Stimulated activated CD4-positive, alpha-beta T cell treated with anti-CD3 and anti-CD28 coated beads, TNF-alpha, amount 100 ng/mL, for 1 hour (primary cell): ENCODE data around the gene MANBA.
"Not testable (repeated sequence)": the region's sequence is repeated elsewhere in the genome, so short reads cannot be mapped to it uniquely, and the experiment has no call there.

Source experiments
- DNase-seq, 3 donors: peaks; one replicate each; pipeline ENCODE4 v3.0.0-alpha.2; 2020; ENCODE audit warnings: low read depth in 3 of 3, low spot score in 1 of 3

Gene MANBA

DNA sequence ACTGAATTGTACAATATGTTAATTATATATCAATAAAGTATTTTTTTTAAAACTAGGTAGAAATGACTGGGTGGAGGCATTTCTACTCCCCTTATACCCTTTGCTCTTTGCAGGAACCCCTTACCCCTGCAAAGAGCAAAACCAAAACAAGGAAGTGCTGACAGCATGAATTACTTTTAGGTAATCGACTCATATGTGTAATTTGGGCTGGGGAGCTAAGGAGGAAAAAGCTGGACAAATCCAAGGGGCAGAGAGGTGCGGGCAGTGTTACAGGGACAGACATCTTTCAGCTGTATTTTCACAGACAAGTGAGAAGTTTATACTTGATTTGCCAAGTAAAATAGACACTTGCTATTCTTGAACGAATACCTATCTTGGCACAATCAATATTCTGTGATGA is 35.5 kb downstream of the MANBA start:
- no peak for DNase-seq

- no peak for DNase-seq
Observed at GRCh38 chr4:102723511-102723910, 37.3 kb downstream of the MANBA start.

DNA sequence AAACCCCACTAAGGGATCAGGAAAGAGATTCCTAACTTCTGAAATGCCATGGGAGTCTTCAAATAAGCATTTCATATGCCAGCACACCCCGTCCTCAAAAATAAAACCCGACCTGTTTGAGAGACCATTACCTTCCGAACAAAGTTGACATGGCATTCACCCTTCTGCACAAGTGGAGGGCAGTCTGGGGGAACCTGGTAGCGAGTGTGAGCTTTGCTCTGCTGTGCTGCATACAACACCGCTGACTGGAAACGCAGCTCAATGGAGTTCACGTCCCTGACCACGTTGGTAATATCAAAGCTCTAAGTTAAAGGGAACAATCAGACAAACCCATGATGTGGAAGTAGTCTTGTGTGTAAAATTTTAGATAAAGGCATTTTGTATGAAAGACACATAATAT is 38.0 kb downstream of the MANBA start:
- no peak for DNase-seq

GRCh38 chr4:102718833-102719575 is 41.8 kb downstream of the MANBA start:
- DNase-seq: not testable (repeated sequence)

DNA sequence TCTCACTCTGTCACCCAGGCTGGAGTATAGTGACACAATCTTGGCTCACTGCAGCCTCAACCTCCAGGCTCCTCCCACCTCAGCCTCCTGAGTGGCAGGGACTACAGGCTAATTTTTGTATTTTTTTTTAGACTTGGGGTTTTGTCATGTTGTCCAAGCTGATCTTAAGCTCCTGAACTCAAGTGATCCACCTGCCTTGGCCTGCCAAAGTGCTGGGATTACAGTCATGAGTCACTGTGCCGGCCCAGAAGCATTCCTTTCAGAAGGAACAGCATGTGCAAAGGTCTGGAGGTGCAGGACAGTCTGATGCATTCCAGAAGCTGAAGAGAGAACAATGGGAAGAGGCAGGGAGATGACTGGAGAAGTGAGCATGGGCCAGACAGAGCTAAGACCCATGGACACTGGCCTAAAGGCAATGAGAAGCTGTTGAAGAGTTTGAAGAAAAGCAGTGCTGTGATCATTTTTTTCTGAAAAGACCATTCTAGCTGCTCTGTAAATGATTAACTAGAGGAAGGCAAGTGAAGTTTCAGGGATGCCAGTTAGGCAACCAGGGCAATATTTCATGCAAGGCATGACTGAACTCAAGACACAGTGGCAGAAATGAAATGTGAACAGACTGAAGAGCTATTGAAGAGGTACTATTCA is 43.2 kb downstream of the MANBA start:
- no peak for DNase-seq

DNA sequence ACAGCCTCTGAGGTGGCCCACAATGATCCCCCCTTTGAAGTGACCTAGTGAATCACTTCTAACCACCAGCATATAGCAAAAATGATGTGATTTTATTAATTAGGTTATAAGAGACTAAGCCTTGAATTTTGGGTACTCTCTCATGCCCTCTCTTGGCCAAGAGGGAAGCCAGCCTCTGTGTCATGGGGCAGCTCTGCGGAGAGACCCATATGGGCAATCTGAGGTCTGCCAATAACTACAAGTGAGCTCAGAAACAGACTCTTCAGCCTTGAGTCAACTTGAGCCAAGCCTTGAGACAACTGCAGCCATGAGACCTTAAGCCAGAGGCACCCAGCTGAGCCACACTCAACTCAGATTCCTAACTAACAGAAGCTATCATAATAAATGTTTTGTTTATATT is 45.7 kb downstream of the MANBA start:
- DNase-seq: no peak

- not testable (repeated sequence) for DNase-seq
Observed at GRCh38 chr4:102713774-102714173, 47.0 kb downstream of the MANBA start.

GRCh38 chr4:102713096-102713495 is 47.7 kb downstream of the MANBA start:
- no peak for DNase-seq

DNA sequence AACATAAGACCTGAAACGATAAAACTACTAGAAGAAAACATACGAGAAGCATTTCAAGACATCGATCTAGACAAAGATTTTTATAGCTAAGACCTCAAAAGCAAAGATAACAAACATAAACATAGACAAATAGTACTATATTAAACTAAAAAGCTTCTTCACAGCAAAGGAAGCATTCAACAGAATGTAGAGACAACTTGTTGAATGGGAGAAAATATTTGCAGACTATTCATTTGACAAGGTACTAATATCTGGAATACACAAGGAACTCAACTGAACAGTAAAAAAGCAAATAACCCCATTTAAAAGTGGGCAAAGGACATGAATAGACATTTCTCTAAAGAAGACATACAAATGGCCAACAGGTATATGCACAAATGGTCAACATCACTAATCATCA is 49.8 kb downstream of the MANBA start:
- no peak for DNase-seq

DNA sequence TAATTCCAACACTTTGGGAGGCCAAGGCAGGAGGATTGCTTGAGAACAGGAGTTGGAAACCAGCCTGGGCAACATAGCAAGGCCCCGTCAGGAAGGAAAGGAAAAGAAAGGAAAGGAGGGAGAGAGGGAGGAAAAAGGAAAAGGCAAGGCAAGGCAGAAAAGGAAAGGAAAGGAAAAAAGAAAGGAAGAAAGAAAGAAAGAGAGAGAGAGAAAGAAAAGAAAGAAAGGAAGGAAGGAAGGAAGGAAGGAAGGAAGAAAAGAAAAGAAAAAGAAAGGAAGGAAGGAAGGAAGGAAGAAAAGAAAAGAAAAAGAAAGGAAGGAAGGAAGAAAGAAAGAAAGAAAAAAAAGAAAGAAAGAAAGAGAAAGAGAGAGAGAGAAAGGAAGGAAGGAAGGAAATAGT is 51.7 kb downstream of the MANBA start:
- not testable (repeated sequence) for DNase-seq

GRCh38 chr4:102707150-102707549 is 53.6 kb downstream of the MANBA start:
- no peak for DNase-seq

DNA sequence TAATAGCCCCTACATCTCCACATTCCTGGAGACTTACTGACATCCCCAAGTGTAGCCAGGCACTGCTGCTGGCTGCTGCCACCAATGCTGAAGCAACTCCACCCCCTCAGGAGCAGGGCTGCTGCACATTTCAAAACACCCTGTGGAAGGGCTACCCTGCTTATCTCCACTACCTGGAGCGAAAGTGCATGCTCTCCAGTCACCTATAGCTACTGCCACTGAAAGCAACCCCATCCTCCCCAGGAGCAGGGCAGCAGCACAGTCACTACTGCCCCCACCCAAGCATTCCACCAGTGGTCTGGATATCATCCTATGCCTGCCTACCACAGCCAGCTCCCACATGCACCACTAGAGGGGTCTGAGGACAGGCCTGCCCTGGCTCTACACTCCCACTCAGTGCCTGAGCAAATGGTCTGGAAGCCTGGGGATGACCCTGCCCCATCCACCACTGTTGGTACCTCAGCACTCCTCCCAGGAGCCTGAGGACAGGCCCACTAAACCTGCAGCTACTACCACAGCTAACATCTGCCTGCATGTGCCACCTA is 55.3 kb downstream of the MANBA start:
- DNase-seq: no peak

DNA sequence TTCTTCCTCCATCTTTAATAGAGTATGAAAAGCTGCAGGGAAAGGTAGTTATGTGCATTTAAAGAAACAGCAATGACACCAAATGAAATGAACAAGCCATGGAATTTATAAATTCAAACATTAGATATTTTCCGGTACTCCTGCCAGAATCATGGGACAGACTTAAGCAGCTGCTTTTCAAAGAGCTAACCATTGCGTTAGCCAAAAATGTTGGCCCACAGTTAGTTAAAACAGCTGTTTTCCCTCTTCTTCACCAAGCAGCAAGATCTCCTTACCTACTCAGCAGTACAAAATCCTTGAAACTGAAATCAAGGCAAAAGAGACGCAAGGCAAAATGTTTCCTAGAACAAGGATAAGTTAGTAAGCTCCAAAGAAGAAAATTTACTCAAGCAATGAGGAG is 64.0 kb downstream of the MANBA start:
- no peak for DNase-seq

DNA sequence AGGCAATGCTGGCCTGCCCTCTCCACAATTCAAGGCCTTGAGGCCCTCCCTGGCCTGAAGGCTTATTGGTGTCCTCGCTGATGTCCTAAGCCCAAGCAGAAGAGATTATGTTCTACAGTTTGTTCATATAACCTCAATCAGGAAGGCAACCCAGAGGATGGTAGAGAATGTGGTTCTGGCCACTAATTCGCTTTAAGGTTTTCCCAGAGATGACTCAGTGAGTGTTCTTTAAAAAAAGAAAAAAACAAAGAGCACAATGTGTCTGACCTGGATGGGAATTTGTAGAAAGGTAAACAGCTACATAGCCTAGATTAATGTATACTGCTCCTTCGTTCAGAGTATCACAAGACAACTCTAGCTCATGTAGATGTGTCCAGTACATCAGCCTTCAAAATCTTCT is 66.0 kb downstream of the MANBA start:
- no peak for DNase-seq

GRCh38 chr4:102693861-102694260 is 66.9 kb downstream of the MANBA start:
- no peak for DNase-seq

DNA sequence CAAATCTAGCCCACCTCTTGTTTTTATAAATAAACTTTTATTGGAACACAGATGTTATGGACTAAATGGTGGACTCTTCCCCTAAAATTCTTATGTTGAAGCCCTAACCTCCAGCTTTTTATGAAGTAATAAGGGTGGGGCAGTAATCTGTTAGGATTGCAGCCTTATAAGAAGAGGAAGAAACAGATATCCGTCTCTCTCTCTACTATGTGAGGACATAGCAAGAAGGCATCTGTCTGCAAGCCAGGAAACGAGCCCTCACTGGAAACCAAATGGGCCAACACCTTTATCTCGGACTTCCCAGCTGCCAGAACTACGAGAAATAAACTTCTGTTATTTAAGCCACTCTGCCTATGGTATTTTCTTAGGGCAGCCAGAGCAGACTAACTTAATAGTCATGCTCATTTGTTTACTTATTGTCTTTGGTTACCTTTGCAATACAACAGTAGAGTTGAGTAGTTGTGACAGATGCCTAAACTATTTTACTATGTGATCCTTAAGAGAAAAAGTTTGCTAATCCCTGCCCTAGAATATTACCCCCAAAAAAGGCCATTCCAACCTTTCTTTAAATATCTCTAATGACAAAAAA is 67.4 kb downstream of the MANBA start:
- no peak for DNase-seq

DNA sequence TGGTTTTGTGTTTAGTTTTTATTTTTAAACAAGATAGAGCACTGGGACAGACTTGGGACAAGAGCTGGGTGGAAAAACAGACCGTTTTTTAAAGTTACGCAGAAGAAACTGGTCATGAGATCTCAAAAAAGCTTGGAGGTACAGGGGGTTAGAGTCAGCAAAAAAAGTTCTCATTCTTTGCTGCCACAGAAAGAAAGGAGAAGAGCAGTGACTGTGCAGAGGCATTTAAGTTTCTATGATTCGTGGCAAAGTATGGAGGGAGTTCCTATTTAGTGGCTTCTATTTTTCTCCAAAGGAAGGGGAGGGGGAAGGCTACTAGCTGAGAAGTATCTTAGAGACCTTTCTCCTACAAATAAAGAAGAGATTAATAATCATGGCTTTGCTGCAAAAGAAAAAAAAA is 68.3 kb downstream of the MANBA start:
- no peak for DNase-seq

DNA sequence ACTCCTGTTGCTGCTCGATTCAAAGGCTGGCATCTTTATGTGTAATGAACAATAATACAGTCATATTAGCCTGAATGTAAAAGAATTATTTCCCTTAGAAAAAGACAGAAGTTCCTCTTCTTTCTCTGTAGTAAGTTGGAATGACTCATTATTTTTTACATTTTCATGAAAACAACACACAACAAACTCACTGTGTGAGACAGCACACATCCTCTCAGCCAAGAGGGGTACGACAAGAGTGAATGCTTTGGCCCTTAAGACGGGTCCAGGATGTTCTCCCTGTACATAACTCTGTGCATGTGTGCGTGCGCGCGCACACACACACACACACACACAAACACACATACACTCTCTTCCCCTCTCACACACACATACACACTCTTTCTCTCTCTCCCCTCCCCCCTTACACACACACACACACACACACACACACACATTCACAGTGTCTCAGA is 72.8 kb downstream of the MANBA start:
- DNase-seq: no peak

DNA sequence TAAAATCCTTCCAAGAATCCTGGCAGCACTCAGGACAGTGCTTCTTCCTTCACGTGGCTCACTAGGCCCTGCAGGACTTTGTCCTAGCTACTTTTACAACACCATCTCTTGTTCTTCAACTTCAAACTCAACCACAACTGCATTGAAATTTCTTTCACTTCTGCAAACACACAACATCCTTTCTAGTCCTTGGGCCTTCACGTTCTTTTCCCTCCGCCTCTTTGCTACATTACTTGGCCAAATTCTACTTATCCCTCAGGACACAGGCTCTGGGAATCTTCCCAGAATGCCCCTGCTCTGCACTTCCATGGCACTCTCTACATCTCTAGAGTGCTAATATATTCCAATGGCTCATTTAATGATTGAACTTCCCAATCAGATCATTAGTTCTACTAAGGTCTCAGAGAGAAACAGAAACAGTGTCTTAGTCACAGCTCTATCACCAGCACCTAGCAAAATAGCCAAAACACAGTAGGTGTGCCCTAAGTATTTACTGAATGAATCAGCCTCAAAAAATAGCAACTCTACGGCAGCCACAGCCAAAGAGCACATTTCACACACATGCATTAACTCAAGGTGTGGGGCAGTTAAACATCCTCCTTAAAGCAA is 73.3 kb downstream of the MANBA start:
- DNase-seq: no peak

- no peak for DNase-seq
Observed at GRCh38 chr4:102685768-102686167, 75.0 kb downstream of the MANBA start.

- DNase-seq: no peak
Observed at GRCh38 chr4:102684610-102685052, 76.1 kb downstream of the MANBA start.
